Measurements from ENCODE around the gene PCDHGA1.
"Not testable (repeated sequence)": the region's sequence is repeated elsewhere in the genome, so short reads cannot be mapped to it uniquely, and the experiment has no call there.

Gene PCDHGA1

DNA sequence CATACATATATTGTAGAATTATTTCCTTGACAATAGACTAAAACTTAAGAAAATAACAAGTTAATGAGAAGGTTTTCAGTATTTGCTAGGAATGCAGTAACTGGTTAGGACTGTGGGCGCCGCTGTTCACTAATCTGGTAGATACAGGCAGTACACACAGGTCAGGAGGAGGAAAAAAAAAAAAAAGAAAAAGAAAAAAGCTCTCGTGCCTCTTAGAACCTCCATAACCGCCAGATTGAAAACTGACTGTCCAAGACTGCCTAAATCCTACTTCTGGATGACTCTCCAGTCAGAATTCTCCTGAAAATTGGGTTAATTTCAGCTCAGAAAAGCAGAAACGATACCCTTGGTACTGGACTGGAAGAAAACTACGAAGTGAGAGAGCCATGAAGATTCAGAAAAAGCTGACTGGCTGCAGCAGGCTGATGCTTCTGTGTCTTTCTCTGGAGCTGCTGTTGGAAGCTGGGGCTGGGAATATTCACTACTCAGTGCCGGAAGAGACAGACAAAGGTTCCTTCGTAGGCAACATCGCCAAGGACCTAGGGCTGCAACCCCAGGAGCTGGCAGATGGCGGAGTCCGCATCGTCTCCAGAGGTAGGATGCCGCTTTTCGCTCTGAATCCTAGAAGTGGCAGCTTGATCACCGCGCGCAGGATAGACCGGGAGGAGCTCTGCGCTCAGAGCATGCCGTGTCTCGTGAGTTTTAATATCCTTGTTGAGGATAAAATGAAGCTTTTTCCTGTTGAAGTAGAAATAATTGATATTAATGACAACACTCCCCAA, at the start of gene PCDHGA1:
PCDHGA1 (plus strand) TSS at position 216 of the 782 bp plus-strand sequence.
- peak; percentile 5 for DNase-seq (ENCODE audit: low spot score)

DNA sequence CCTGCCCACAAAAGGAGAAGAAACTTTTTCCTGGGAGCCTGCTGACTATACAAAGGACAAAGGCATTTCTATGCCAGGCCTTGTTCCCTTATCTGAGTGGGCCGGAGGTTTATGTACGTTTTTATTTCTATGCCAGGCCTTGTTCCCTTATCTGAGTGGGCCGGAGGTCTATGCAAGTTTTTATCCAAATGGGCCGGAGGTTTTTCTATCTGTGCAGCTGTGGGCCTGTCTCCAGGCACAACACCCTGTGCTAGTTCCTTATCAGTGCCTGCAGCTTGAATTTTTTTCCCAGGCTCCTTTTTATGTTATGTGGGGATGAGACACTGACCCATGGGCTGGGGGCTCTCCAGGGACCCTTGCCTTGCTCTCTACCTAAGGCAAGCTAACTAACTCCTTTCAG, 31.9 kb upstream of the PCDHGA1 start:
- DNase-seq (ENCODE audit: low spot score), result no peak

GRCh38 chr5:141303756-141304155, 26.6 kb upstream of the PCDHGA1 start, which contains the start of gene SLC25A2:
TSS of gene SLC25A2 (minus strand) at chr5:141304049. CDS start at chr5:141303865, 184 bp downstream.
- no peak for DNase-seq (ENCODE audit: low spot score)

- no peak for DNase-seq (ENCODE audit: low spot score)
These were observed 23.7 kb upstream of the PCDHGA1 start for GRCh38 chr5:141306630-141307029.

DNA sequence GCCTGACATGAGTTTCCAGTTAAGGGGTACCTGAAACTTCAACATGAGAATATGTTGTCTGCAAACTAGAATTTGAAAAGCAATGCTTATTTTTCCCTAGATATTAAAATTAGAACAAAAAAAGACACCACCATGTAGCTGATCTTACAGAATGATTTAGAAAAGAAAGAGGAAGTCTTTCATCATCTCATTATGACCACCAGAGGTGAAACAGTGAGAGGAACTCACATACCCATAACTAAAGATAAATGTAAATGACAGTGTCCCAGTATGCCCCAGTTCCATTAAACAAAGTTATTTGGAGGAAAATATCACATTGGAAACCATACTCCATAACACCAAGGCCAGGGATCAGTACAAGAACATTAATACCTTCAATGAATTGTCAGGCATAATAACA, 16.6 kb upstream of the PCDHGA1 start:
- DNase-seq (ENCODE audit: low spot score), result no peak

GRCh38 chr5:141316963-141317362, 13.4 kb upstream of the PCDHGA1 start:
- not testable (repeated sequence) for DNase-seq (ENCODE audit: low spot score)

- no peak for DNase-seq (ENCODE audit: low spot score)
These were observed 11.1 kb upstream of the PCDHGA1 start for GRCh38 chr5:141319202-141319601.

- DNase-seq (ENCODE audit: low spot score), result no peak
These were observed 10.6 kb upstream of the PCDHGA1 start for GRCh38 chr5:141319699-141320098.

GRCh38 chr5:141320225-141321169, 9.8 kb upstream of the PCDHGA1 start, which contains the start of gene TAF7:
TSS of gene TAF7 (minus strand) at chr5:141320784. CDS start at chr5:141320044, 740 bp downstream.
- DNase-seq (ENCODE audit: low spot score), result peak; percentile 94

- DNase-seq (ENCODE audit: low spot score), result no peak
These were observed 8.1 kb upstream of the PCDHGA1 start for GRCh38 chr5:141322261-141322660.

- DNase-seq (ENCODE audit: low spot score), result peak; percentile 68
These were observed 4.0 kb upstream of the PCDHGA1 start for GRCh38 chr5:141326088-141326854.

DNA sequence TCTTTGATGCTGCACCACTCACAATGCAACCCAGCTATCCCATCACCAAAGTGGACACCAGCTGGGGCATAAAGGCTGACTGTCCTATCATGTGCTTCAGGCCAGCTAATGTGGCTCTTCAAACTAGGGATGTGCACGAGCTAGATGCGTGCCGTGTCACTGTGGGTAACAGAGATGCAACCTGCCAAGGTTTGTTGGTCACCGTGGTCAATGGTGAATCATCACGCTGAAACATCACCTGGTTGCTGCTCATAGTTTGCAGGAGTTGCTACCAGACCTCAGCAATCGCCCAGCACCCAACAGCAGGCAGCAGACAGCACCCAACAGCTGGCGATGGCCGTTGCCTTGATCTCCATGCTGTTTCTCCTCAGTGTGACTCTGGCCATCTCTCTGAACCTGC, 2.1 kb upstream of the PCDHGA1 start:
- no peak for DNase-seq (ENCODE audit: low spot score)

DNA sequence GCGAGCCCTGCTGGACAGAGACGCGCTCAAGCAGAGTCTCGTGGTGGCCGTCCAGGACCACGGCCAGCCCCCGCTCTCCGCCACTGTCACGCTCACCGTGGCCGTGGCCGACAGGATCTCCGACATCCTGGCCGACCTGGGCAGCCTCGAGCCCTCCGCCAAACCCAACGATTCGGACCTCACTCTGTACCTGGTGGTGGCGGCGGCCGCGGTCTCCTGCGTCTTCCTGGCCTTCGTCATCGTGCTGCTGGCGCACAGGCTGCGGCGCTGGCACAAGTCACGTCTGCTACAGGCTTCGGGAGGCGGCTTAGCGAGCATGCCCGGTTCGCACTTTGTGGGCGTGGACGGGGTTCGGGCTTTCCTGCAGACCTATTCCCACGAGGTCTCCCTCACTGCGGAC, 2.3 kb downstream of the PCDHGA1 start:
- not testable (repeated sequence) for DNase-seq (ENCODE audit: low spot score)

DNA sequence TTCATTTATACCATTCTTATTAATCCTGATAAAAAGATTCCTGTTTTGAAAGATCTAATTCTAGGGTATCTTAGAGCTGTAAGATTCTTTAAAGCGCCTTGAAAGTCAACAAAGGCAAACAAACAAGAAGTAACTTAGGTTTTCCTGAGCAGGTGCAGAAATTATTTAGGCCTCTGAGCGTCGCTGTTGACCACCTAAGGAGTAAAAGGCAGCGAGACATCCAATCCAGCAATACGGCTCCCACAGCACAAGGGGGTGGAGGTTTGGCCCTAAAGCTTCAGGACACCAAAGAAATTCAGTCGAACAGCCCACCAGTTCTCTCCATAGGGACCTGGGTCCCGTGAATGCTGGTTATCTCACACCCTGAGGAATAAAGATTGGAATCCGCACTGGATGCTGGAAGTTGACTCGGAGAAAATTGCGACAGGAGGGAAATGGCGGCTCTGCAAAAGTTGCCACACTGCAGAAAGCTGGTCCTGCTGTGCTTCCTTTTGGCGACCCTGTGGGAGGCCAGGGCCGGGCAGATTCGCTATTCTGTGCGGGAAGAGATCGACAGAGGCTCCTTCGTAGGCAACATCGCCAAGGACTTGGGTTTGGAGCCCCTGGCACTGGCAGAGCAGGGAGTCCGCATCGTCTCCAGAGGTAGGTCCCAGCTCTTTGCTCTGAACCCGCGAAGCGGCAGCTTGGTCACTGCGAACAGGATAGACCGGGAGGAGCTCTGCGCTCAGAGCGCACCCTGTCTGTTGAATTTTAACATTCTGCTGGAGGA, 8.4 kb downstream of the PCDHGA1 start, which contains the start of gene PCDHGA2:
PCDHGA2 (plus strand) TSS at position 223 of the 769 bp plus-strand sequence.
- DNase-seq (ENCODE audit: low spot score), result no peak

- DNase-seq (ENCODE audit: low spot score), result not testable (repeated sequence)
These were observed 10.6 kb downstream of the PCDHGA1 start for GRCh38 chr5:141340781-141341354.

DNA sequence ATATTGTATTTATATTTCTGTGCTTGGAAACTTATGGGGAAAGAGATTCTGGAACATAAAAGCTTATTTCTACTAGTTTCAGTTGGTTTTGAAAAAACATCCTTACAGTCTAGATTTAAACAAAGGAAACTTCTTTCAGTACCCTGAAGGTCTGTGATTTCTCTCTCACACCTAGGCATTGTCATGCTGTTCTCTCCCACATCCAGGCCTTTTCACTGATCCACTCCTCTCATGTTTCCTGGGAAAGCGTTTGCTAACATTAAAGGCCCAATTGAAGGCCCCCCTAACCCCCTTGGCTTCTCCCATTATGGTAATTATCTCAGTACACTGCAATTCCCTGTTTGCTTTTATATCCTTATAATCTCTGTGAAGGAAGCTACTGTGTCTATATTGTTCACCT, 12.5 kb downstream of the PCDHGA1 start:
- no peak for DNase-seq (ENCODE audit: low spot score)

GRCh38 chr5:141343242-141343952, 13.1 kb downstream of the PCDHGA1 start, which contains the start of gene PCDHGA3:
TSS of gene PCDHGA3 (plus strand) at chr5:141343829. CDS start at chr5:141344034, 205 bp downstream.
- peak; percentile 2 for DNase-seq (ENCODE audit: low spot score)

DNA sequence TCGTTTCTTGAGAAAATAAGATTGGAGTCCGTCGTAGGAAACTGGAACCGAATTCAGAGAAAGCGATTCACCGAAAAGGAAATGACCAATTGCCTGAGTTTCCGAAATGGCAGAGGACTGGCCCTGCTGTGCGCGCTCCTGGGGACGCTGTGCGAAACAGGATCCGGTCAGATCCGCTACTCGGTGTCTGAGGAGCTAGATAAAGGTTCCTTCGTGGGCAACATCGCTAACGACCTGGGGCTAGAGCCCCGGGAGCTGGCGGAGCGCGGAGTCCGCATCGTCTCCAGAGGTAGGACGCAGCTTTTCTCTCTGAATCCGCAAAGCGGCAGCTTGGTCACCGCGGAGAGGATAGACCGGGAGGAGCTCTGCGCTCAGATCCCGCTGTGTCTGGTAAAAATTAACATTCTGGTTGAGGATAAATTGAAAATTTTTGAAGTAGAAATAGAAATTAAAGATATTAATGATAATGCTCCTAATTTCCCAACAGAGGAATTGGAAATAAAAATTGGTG, 13.7 kb downstream of the PCDHGA1 start:
- DNase-seq (ENCODE audit: low spot score), result no peak

DNA sequence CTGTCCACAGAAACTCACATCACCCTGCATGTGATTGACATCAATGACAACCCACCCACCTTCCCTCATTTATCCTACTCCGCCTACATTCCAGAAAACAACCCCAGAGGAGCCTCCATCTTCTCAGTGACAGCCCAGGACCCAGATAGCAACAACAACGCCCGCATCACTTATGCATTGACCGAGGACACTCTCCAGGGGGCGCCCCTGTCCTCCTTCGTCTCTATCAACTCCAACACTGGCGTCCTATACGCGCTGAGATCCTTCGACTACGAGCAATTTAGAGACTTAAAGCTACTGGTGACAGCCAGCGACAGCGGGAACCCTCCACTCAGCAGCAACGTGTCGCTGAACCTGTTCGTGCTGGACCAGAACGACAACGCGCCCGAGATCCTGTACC, 15.0 kb downstream of the PCDHGA1 start:
- no peak for DNase-seq (ENCODE audit: low spot score)

- not testable (repeated sequence) for DNase-seq (ENCODE audit: low spot score)
These were observed 15.7 kb downstream of the PCDHGA1 start for GRCh38 chr5:141346017-141346416.

Data from CD4-positive, alpha-beta T cell treated with Interleukin-2 at 100 ng/mL for 4 hours (primary cell).